Measurements from ENCODE around the gene GSK3A.

The GSK3A gene

DNA sequence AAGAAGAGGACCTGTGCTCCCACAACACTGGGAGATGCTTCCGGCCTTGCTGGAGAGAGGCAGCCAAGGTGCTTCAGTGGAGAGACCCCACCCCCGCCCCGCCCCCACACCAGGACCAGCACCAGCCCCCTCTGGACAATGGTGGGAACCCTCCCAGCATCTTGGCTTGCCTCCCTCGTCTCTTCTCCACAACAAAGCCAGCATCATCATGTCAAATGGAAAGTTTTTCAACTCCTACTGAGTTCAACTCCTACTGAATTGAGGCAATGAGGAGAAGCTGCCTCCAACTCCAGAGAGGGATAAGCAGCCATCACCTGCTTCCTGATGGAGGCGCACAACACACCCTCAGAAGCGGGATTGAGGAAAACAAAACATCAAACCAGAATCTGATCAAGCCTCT lies 37.7 kb downstream of the GSK3A start:
- peaks cover 26% of the 10 kb centered on the region for H3K4me1 ChIP-seq (ENCODE audit: insufficient read depth, low read length, poor library complexity, severe bottlenecking)
- no peak overlapping the region for H3K9ac ChIP-seq (ENCODE audit: low read depth, low read length, poor library complexity, severe bottlenecking)
- peaks cover 3% of the 10 kb centered on the region for H4K20me1 ChIP-seq (ENCODE audit: insufficient read depth, low read length, poor library complexity, severe bottlenecking)
- H2AFZ ChIP-seq (ENCODE audit: low read length), result no peak overlapping the region
- H3K79me2 ChIP-seq (ENCODE audit: insufficient read depth, low read length), result peaks cover 63% of the 10 kb centered on the region
- H3K4me2 ChIP-seq (ENCODE audit: low read depth, low read length, poor library complexity, severe bottlenecking), result no peak overlapping the region
- no peaks in the 10 kb centered on the region for H3K9me3 ChIP-seq (ENCODE audit: insufficient read depth, low read depth, low read length)
- H3K27me3 ChIP-seq (ENCODE audit: insufficient read depth, low read length, poor library complexity, severe bottlenecking), result no peaks in the 10 kb centered on the region
- TF ChIP-seq EZH2phosphoT487 (IDR thresholded peaks at IDR 0.05; ENCODE audit: borderline replicate concordance), result no peak
- TF ChIP-seq, protein P1, sequence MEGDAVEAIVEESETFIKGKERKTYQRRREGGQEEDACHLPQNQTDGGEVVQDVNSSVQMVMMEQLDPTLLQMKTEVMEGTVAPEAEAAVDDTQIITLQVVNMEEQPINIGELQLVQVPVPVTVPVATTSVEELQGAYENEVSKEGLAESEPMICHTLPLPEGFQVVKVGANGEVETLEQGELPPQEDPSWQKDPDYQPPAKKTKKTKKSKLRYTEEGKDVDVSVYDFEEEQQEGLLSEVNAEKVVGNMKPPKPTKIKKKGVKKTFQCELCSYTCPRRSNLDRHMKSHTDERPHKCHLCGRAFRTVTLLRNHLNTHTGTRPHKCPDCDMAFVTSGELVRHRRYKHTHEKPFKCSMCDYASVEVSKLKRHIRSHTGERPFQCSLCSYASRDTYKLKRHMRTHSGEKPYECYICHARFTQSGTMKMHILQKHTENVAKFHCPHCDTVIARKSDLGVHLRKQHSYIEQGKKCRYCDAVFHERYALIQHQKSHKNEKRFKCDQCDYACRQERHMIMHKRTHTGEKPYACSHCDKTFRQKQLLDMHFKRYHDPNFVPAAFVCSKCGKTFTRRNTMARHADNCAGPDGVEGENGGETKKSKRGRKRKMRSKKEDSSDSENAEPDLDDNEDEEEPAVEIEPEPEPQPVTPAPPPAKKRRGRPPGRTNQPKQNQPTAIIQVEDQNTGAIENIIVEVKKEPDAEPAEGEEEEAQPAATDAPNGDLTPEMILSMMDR (conservative IDR thresholded peaks at IDR 0.05; ENCODE audit: low read length), result no peak
- H3F3A ChIP-seq (ENCODE audit: low read depth), result peaks cover 12% of the 10 kb centered on the region
- no peak overlapping the region for H3K4me3 ChIP-seq (ENCODE audit: low read length, poor library complexity, severe bottlenecking)
- no peaks in the 10 kb centered on the region for H3K9me2 ChIP-seq (replicated peaks; ENCODE audit: low read depth, low read length)
- peaks cover 83% of the 10 kb centered on the region; the same call in 1 of the 2 replicates for H3K36me3 ChIP-seq (ENCODE audit: insufficient read depth, low read length)

DNA sequence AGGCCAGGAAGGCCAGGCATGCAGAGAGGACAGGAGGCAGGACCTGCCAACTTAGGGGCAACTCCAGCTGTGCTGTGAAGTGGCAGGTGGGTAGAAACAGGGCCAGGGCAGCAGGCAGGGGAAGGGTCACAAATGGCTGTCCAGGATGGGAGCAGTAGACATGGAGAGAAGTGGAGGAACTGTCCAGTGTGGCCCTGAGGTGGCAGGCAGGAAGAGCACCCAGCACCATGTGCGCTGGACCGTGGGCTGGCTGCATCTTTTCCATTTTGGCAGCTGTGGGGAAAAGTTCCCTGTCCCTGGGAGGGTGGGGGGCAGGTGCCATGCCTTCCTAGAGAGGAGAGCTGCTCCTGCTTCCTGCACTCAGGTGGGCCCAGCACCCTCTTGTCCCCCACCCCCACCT lies 38.7 kb downstream of the GSK3A start:
- Histone ChIP-seq H3K36me3 (ENCODE audit: insufficient read depth, low read length) (peaks cover 75% of the 10 kb centered on the region; the same call in 1 of the 2 replicates), H3K9ac (ENCODE audit: low read depth, low read length, poor library complexity, severe bottlenecking) (no peak overlapping the region), H3K4me3 (ENCODE audit: low read length, poor library complexity, severe bottlenecking) (no peak overlapping the region)

DNA sequence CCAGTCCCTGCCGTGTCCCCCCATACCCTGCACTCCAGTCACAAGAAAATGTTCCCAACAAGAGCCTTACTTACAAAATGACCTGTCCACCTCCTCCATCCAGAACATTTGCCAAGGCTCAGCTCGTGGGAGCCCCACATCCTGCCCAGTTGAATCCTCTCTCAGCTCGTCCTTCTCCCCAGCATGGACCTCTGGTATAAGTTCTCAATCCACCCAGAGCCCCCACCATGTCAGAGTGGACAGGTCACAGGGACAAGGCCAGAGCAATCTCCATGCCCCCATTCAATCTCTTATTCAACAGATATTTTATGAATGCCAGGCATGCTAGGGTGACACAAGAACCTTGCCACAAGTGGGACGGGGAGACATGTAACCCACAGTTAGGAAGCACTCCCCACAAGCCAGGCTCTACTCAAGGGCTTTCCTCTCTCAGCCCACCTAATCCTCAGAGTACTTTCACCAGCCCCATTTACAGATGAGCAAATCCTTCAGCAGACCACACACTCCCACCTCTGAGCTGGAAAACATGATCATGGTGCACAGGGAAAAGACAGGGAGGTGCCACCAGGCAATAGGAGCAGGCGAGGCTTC lies 40.0 kb downstream of the GSK3A start:
- Histone ChIP-seq H3K27me3 (ENCODE audit: insufficient read depth, low read length, poor library complexity, severe bottlenecking) (no peaks in the 10 kb centered on the region), H3K4me3 (ENCODE audit: low read length, poor library complexity, severe bottlenecking) (no peak overlapping the region), H3K9ac (ENCODE audit: low read depth, low read length, poor library complexity, severe bottlenecking) (no peak overlapping the region), H4K20me1 (ENCODE audit: insufficient read depth, low read length, poor library complexity, severe bottlenecking) (peaks cover 2% of the 10 kb centered on the region), H3K79me2 (ENCODE audit: insufficient read depth, low read length) (peaks cover 55% of the 10 kb centered on the region), H2AFZ (ENCODE audit: low read length) (no peak overlapping the region), H3K4me2 (ENCODE audit: low read depth, low read length, poor library complexity, severe bottlenecking) (no peak overlapping the region), H3F3A (ENCODE audit: low read depth) (peaks cover 22% of the 10 kb centered on the region), H3K4me1 (ENCODE audit: insufficient read depth, low read length, poor library complexity, severe bottlenecking) (peaks cover 47% of the 10 kb centered on the region), H3K36me3 (ENCODE audit: insufficient read depth, low read length) (peaks cover 65% of the 10 kb centered on the region; the same call in 1 of the 2 replicates), H3K9me2 (replicated peaks; ENCODE audit: low read depth, low read length) (no peaks in the 10 kb centered on the region), H3K9me3 (ENCODE audit: insufficient read depth, low read depth, low read length) (no peaks in the 10 kb centered on the region)
- TF ChIP-seq EZH2phosphoT487 (IDR thresholded peaks at IDR 0.05; ENCODE audit: borderline replicate concordance), result no peak
- TF ChIP-seq, protein P1 (conservative IDR thresholded peaks at IDR 0.05; ENCODE audit: low read length), result no peak

More for the DNA sequence above, 38.7 kb downstream of the GSK3A start:
- TF ChIP-seq, protein P1 (conservative IDR thresholded peaks at IDR 0.05; ENCODE audit: low read length), result no peak
- TF ChIP-seq EZH2phosphoT487 (IDR thresholded peaks at IDR 0.05; ENCODE audit: borderline replicate concordance), result no peak
- H2AFZ ChIP-seq (ENCODE audit: low read length), result no peak overlapping the region
- H4K20me1 ChIP-seq (ENCODE audit: insufficient read depth, low read length, poor library complexity, severe bottlenecking), result peaks cover 3% of the 10 kb centered on the region
- no peaks in the 10 kb centered on the region for H3K27me3 ChIP-seq (ENCODE audit: insufficient read depth, low read length, poor library complexity, severe bottlenecking)
- H3K4me1 ChIP-seq (ENCODE audit: insufficient read depth, low read length, poor library complexity, severe bottlenecking), result peaks cover 35% of the 10 kb centered on the region
- H3K9me3 ChIP-seq (ENCODE audit: insufficient read depth, low read depth, low read length), result no peaks in the 10 kb centered on the region
- H3K79me2 ChIP-seq (ENCODE audit: insufficient read depth, low read length), result peaks cover 62% of the 10 kb centered on the region
- no peak overlapping the region for H3K4me2 ChIP-seq (ENCODE audit: low read depth, low read length, poor library complexity, severe bottlenecking)
- H3F3A ChIP-seq (ENCODE audit: low read depth), result peaks cover 20% of the 10 kb centered on the region
- H3K9me2 ChIP-seq (replicated peaks; ENCODE audit: low read depth, low read length), result no peaks in the 10 kb centered on the region
